GM19099 (cell line): ENCODE measurements around the gene PRDM2.

Source experiments
- POLR2A ChIP-seq: IDR thresholded peaks from 3 replicates; pipeline ENCODE4 v1.6.1; 2011; ENCODE audit warnings: low read depth; ENCODE audit not compliant: insufficient read length; ENCODE audit errors: extremely low read depth

Gene PRDM2

DNA sequence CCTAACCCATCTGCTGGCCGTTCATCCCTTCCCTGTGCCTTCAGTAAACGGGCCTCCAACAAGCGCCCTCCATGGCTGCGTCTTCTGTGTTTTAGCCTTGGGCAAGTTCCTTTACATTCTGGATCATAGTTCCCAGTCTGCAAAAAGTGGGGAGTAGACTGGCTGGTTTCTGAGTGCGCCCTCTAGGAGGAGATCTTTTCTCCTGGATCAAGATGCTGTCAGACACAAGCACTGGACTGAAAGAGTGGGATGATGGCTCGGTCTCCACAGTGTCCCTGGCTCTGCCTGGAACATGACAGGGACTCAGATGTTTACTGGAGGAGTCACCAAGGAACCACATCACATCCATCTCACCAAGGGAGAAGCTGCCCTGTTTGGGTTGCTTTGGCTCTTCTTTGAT lies 88.8 kb downstream of the PRDM2 start:
- no peak for TF ChIP-seq POLR2A

DNA sequence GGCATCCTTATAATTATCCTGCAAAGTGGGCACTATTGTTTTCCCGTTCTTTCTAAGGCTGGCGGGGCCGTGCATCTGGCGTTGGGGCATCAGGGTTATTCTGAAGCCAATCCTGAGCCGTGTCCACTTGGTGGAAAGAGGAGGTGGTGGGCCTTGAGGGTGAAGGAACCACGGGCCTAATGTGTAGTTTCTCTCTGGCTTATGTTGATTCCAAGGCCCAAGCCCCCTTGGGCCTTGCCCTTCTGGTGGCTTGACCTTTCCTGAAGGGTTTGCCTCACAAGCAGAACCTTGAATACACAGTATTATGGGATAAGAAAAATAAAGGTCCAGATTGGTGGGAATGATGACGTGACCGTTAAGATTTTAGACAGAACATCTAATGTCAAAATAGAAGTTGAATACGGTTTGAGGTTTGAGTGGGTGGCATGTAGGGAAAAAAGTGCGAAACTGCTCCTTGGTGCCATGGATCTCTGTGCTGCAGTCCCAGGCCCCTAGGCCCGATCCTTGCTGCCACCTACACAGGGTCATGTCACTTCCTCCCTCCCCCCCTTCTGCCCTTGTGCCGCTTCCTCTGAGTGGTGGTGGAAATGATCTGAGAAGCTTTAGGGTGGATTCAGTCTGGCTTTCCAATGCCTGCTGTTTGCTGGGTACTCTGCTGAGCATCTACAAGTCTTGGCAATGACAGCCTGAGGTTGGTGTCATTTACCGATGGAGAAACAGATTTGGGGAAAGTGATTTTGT lies 90.5 kb downstream of the PRDM2 start:
- no peak for TF ChIP-seq POLR2A

DNA sequence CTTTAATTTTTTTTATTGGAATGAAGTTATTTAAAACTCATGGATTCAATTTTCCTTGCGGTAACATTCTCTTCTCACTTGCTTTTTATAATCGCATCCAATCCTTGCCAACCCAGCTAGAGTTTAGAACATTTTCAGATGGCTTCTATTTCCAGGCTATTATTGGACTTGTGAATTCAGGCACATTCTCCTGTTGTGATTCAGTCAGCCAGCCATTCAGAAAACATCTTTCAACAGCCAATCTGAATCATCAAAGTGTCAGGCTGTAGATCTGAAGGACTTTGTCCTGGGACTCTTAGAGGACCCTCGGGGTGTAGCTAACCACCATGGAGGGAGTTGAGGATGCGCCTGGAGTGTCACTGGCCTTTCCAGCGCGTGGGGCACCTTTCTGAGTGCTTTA lies 92.4 kb downstream of the PRDM2 start:
- no peak for TF ChIP-seq POLR2A

DNA sequence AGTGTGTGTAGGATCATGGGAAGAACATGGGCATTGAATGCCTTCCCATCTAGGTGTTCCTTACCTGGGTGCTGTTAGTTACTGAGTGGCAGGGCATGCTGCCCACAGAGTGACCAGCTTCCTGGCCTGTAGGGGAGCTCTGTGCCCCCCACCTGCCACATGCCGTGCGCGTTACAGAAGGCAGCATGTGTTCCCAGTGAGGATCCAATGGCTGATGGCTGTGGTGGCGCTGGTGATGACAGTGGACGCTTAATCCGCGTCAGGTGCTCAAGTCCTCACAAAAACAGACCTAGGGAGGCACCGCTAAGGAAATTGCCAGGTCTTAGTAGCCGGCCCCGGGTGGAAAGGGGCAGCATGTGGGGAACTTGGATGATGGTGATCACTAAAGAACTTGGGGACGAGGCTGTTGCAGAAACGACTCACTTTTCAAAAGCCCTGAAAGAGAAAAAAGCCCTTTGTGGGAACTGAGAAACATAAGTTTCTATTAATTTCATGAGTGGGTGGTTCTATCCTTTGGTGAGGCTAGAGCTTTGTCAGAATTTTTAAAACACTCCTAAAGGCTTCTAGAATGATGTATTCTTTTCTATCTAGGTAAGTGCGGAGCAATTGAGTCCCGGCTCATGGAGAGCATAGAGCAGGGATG lies 93.2 kb downstream of the PRDM2 start:
- no peak for TF ChIP-seq POLR2A

DNA sequence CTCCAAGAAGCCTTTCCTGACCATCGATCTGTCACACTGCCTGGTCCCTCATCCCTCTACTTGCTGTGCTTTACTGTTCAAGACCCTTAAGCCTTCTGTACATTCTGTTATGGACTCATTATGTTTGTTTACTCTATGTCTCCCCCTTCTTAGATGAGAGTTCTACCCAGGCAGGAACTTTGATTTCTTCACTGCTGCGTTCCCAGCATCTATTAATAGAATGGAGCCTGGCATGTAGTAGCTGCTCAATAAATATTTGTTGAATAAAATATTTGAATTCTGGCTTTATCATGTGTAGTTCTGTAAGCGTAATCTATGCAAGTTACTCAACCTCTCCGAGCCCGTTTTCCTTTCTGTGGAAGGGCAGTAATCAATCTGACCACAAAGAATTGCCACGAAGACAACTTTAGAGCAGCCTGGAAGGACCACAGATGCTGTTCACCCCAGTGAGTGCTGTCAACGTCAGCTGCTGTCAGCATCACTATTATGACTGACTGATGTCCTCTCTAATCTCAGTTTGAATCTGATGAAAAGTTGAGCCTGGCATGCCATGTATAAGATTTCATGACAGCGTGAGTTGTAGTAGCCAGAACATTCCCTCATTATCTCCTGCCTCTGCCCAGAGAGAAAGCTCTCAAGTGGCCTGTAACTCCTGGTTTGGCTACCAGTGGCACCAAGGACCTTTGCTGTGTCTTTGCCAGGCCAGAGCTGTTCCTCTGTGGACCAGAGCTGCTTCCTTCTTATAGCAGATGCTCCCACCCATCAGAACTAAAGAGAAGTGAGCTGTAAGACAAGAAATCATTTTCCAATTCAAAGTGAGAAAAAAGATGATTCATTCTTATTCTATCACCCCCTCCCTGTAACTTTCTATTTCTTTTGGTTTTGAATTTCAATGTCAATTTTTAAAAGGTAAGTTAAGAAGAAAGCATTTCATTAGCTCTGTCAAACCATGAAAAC lies 94.5 kb downstream of the PRDM2 start:
- no peak for TF ChIP-seq POLR2A

DNA sequence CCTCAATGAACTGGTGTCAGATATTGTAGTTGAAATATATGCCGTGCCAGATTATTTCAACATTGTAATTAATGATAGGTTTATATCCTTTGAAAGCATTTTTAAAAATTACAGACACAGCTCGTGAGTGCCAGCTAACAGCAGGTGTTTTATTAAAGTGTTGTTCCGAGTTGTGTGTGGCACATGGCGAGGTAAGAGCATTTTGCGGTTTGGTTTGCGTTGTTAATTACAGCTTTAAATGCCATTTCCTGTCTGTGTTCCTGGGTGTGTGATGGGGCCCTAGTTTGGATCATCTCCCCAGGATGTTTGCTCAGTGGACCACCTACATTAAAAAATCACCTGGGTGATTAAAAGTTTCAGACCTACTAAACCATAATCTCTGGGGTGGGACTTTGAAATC lies 97.4 kb downstream of the PRDM2 start:
- TF ChIP-seq POLR2A, result no peak

DNA sequence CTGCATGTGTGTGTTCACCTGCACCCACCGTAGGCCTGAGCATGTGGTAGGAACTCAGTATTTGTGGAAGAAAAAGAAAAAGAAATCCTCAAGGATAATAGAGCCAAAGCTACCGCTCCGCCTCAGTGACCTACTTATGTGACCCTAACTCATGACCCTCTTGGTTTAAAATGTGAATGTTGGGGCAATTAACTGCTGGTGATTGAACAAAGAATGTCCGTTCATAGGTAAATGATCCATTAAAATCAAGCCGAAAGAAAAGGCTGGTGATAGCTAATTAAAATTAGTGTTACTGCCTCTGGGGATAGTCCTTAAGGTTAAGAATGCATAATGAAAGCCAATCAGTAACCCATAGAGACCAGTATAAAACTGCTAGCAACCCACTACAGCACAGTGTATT lies 98.1 kb downstream of the PRDM2 start:
- TF ChIP-seq POLR2A, result no peak

DNA sequence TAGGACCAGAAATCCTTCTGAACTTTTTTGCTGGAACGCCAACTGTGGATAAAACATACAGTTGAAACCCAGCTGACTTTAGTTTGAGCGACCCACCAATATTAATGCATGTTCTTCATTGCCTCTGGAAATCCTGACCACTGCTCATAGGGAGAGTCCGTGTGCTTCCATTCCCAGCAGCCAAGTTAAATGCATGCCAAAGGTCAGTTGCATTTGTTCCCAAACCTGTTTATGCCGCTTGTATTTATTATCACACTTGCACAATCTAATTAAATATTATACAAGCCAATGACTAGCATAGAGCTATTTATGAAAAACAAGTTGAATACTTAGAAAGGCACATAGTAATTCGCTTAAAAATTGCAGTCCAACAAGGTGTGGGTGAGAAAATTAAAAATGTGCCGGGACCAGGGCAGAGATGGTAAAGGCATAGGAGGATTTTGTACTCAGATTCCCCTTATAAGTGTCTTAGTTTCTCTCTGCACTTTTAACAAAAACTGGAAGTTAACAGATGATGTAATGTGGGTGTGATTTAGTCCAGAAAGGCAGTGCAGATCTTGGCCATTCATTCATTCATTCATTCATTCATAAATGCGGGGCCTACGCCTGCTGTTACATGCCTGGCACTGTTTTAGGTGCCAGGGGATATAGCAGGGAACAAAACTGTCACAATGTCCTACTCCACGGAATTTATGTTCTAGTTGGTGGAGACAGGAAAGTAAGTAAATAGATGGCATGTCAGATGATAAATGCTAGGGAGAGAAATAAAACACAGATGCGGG lies 99.7 kb downstream of the PRDM2 start:
- no peak for TF ChIP-seq POLR2A

DNA sequence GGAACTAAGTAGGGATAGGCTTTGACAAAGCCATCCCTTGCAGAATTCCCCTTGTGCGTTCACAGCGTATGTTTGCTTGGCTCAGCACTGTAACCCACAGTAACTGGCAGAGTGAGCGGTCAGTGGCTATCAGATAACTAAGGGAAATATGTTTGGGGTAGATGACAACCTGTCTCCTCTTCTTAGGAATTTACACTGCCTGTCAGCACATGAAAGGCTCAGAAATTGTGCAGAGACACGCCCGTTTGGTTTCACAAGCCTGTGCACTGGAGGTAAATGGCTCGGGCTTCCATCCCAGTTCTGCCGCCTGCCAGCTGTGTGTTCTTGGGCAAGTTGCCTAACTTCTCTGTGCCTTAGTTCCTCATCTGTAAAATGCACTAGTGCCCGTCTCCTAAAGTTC lies 101.2 kb downstream of the PRDM2 start:
- TF ChIP-seq POLR2A, result no peak

DNA sequence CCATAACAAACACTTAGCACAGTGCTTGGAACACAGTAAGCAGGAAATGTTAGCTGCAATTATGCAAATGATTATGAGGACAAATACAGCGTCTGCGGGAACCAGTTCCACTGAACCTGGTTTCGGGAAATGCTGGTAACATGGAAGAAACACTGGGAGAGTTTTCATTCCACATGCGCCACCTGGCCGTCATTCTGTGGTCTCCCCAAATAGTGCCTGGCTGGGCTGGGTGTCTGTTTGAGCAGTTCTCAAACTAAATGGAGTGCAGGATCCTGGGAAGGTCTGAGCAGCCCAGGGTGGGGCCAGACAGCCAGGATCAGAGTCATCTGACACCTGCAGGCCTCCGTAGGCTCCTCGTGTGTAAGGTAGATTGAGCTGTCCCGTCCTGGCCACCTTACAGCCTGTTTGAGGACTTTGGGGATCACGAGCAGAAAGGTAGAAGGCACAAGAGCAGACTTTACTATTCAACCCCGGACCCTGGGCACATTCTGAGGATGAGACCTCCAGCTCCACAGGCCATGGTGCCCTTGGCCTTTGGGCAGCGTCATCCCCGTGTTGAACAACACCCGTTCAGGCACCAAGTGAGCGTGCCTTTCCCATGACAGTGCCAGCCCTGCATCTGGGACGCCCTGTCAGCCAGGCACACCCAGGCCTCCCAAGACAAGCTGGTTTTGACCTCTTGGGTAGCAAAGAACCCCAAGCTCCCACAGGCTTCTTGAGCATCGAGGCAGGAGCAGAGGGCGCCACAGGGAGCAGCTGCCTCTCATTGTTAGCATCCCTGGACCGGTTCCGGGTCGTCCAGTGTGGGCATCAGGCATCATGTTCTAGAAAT lies 101.9 kb downstream of the PRDM2 start:
- TF ChIP-seq POLR2A, result no peak

DNA sequence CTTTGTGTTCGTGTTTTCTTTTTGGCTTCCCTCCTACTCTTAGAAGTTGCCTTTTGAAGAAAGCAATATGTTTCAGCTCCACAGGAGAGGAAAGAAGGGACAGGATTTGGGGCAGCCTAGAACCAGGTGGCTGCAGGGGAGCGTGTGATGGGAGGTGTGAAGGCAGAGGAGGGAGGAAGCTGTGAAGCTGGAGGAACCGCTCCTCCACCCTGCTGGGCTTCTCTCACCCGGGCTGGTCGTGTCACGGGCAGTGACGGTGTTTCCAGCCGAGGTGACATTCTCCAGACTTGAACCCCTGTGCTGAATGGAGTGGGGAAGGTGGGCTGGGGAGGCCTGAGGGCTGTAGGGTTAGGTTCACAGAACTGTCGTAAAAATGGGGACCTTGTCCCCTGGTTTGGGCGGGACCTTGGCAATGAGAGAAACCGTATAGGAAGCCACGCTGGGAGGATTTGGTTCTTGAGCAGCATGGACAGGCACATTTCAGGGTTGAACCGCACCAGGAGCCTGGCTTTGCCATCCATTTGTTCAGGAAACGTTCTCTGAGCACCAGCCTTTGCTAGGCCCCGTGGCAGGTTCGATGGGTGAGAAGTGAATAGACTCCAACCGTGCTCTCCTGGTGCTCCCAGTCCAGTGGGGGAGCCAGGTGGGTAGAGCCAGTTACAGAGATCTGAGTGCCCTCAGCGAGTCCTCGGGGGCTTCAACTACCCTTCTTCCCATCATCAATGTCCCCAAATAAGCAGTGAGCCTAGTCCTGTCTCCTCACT lies 103.0 kb downstream of the PRDM2 start:
- TF ChIP-seq POLR2A, result no peak

DNA sequence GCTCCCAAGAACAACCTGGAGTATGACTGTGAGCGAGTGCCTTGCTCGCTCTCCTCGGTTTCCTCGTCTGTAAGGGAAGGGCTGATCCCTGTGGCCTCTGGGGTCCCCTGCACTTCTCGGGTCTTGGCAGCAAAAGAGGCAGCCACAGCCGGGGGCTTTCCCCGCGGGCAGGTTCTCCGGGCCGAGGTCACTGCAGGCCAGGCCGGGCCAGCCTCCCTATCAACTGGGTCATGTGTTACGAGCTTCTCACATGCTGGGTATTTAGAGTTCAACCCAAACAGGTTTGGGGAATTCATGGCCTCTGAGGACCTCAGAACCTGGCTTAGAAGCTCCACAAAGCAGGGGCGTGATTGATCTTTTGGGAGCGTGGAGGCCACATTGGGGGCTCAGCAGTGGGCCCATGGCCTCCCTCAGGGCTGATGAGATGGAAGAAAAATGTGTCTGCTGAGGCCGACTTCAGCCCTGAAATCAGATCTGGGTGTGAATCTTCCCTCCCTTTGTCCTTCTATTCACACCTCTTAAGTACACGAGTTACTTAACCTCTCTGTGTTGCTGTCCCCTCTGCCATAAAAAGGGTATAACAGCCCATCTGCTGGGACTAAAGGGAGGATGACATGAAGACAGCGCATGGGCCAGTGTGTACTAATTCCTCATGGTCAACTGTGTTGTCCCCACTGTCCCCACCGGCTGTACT lies 103.7 kb downstream of the PRDM2 start:
- TF ChIP-seq POLR2A, result no peak

DNA sequence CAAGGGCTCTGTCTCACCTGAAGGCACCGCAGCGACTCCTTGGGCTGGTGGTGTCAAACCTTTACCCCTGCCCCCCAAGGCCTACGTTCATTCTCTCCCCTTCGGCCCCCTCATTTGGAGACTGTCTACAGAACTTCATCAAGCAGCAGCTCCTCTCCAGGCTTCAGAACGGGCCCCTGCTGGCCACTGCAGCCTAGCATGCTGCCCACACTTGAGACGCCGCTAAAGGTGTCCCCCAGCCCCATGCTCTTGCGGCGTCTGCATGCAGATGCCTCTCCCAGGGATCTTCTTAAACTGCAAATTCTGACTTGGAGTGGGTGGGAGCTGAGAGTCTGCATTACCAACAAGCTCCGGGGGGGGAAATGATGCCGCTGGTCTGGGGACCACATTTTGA lies 104.2 kb downstream of the PRDM2 start:
- no peak for TF ChIP-seq POLR2A

DNA sequence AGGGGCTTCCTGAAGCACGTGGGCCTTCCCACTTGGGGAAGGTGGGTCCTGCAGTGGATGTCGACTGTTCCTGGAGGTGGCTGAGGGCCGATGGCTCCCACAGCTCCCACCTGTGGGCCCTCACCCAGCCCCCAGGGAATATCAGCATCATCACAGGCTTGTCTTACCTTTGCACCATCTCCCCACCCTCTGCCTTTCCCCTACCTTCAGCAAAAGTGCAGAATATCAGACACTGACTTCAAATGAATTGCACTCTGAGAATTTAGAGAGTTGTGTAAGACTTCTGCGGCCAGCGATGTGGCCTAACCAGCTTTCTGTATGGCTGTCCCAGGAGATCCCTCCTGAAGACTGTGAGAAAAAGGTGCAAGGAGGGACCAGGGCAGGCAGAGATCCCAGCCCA lies 105.4 kb downstream of the PRDM2 start:
- no peak for TF ChIP-seq POLR2A
